Gastrocnemius medialis (tissue), 4 donors: Measurements from ENCODE around the gene PLAC8.

Experiments
- POLR2A ChIP-seq, 2 donors: fragments of 450-650 bp; IDR thresholded peaks; one replicate each; pipeline ENCODE4 v1.6.1; 2017; ENCODE audit warnings: antibody characterized with exemption in 2 of 2, mild to moderate bottlenecking in 2 of 2, moderate library complexity in 2 of 2
- TF ChIP-seq, protein P1 (sequence below), 5 experiments: fragments of 450-650 bp in 3 of 5; fragments of 200-600 bp in 2 of 5; sonication (generic) in 2 of 5; IDR thresholded peaks in 4 of 5; conservative IDR thresholded peaks in 1 of 5; 1 replicate in 4 of 5; 2 replicates in 1 of 5; pipeline ENCODE4 v1.5.1; 2016 to 2019; ENCODE audit warnings: antibody characterized with exemption in 5 of 5, mild to moderate bottlenecking in 3 of 5, moderate library complexity in 3 of 5

GRCh38 chr4:83149865-83150652, 35.5 kb upstream of the PLAC8 start:
- no peak for TF ChIP-seq POLR2A (IDR thresholded peaks at IDR 0.05)
- TF ChIP-seq, protein P1, sequence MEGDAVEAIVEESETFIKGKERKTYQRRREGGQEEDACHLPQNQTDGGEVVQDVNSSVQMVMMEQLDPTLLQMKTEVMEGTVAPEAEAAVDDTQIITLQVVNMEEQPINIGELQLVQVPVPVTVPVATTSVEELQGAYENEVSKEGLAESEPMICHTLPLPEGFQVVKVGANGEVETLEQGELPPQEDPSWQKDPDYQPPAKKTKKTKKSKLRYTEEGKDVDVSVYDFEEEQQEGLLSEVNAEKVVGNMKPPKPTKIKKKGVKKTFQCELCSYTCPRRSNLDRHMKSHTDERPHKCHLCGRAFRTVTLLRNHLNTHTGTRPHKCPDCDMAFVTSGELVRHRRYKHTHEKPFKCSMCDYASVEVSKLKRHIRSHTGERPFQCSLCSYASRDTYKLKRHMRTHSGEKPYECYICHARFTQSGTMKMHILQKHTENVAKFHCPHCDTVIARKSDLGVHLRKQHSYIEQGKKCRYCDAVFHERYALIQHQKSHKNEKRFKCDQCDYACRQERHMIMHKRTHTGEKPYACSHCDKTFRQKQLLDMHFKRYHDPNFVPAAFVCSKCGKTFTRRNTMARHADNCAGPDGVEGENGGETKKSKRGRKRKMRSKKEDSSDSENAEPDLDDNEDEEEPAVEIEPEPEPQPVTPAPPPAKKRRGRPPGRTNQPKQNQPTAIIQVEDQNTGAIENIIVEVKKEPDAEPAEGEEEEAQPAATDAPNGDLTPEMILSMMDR (IDR thresholded peaks at IDR 0.05 in 4 of 5, conservative IDR thresholded peaks at IDR 0.05 in 1 of 5) = no peak
